HCT116 (cell line): ENCODE data around the gene NHLH1. TPM values are rescaled to one million over a fixed set of nuclear protein-coding genes. Genes with fewer than 3 reads are reported as not detected.

Experiments used
- ATAC-seq: fragments of 200-7000 bp; cut with Tn5 transposase; 2 replicates; pipeline ENCODE4 v1.9.1; 2020; ENCODE audit warnings: mild to moderate bottlenecking, moderate library complexity
- BruUV-seq: library from RNA; stranded (reverse); fragments of 400-500 nt; replicated peaks from 2 replicates; lab custom pipeline; 2021; lab: Mats Ljungman, UMichigan
- CTCF ChIA-PET: fragments of 300-600 bp; sonication (Branson Sonifier 250); formaldehyde crosslinking; loops from one replicate; lab custom pipeline; 2021; ENCODE audit warnings: antibody characterized with exemption; lab: Charles Lee
- POLR2A ChIA-PET: fragments of 300-600, 350-600 bp; sonication (Branson Sonifier 250); formaldehyde crosslinking; loops from one replicate; lab custom pipeline; 2021; ENCODE audit warnings: antibody characterized with exemption; lab: Charles Lee
- RAD21 ChIA-PET, 2 experiments: fragments of 300-600 bp; sonication (Branson Sonifier 250); formaldehyde crosslinking; loops; one replicate each; lab custom pipeline; 2023; ENCODE audit warnings: low total read pairs in 2 of 2; ENCODE audit not compliant: uncharacterized antibody in 2 of 2, unreplicated experiment in 2 of 2, low non-redundant PET in 1 of 2; lab: Charles Lee
- DNase-seq: peaks from one replicate; pipeline ENCODE4 v3.0.0-alpha.2; 2010; ENCODE audit warnings: low read depth, low spot score
- H2AFZ ChIP-seq: fragments of 200-600 bp; shearing (Covaris generic), sonication (generic); 2 replicates; pipeline ENCODE4 v1.6.1; 2017; ENCODE audit warnings: low read depth, mixed run types, mixed read lengths, antibody characterized with exemption, low read length; ENCODE audit not compliant: poor library complexity, severe bottlenecking
- H3K27ac ChIP-seq: 2 replicates; pipeline ENCODE4 v1.5.1; 2012; ENCODE audit warnings: low read depth, low read length
- H3K27me3 ChIP-seq: fragments of 200-600 bp; sonication (generic); 2 replicates; pipeline ENCODE4 v1.6.1; 2016; ENCODE audit warnings: mixed run types, low read length, mixed read lengths; ENCODE audit not compliant: insufficient read depth
- H3K36me3 ChIP-seq, 2 experiments: fragments of 200-500 bp in 1 of 2; fragments of 200-600 bp in 1 of 2; sonication (Bioruptor generic) in 1 of 2; sonication (generic) in 1 of 2; 2 replicates each; pipeline versions ENCODE4 v1.5.1 to v1.6.1; 2014 to 2016; ENCODE audit warnings: low read length in 2 of 2, inconsistent platforms in 1 of 2, mixed read lengths in 1 of 2, mixed run types in 1 of 2; ENCODE audit not compliant: insufficient read depth in 2 of 2, control insufficient read depth in 1 of 2
- H3K4me1 ChIP-seq, 2 experiments: fragments of 200-600 bp in 1 of 2; sonication (generic) in 1 of 2; 2 replicates each; pipeline versions ENCODE4 v1.5.1 to v1.6.1; 2012 to 2017; ENCODE audit warnings: low read length in 2 of 2, inconsistent platforms in 1 of 2, mild to moderate bottlenecking in 1 of 2, mixed read lengths in 1 of 2, mixed run types in 1 of 2, moderate library complexity in 1 of 2; ENCODE audit not compliant: insufficient read depth in 2 of 2, control insufficient read depth in 1 of 2
- H3K4me2 ChIP-seq: fragments of 200-600 bp; sonication (generic); 2 replicates; pipeline ENCODE4 v1.6.1; 2017; ENCODE audit warnings: mixed run types, low read length, mixed read lengths
- H3K4me3 ChIP-seq, 2 experiments: fragments of 200-600 bp in 1 of 2; sonication (generic) in 1 of 2; replicated peaks in 1 of 2; 2 replicates each; pipeline ENCODE4 v1.5.1; 2011 to 2016; ENCODE audit warnings: low read length in 2 of 2, control low read depth in 1 of 2, low read depth in 1 of 2, mild to moderate bottlenecking in 1 of 2, mixed read lengths in 1 of 2, mixed run types in 1 of 2
- H3K79me2 ChIP-seq: fragments of 200-600 bp; sonication (generic); 2 replicates; pipeline ENCODE4 v1.6.1; 2017; ENCODE audit warnings: mild to moderate bottlenecking, mixed run types, low read length, moderate library complexity, mixed read lengths; ENCODE audit not compliant: insufficient read depth
- H3K9ac ChIP-seq: fragments of 200-600 bp; sonication (generic); 2 replicates; pipeline ENCODE4 v1.6.1; 2016; ENCODE audit warnings: low read length, mixed read lengths
- H3K9me2 ChIP-seq: fragments of 200-600 bp; sonication (generic), shearing (Covaris generic); 2 replicates; pipeline ENCODE4 v1.6.1; 2017; ENCODE audit warnings: mixed run types, mild to moderate bottlenecking, moderate library complexity; ENCODE audit not compliant: insufficient read depth
- H3K9me3 ChIP-seq, 2 experiments: fragments of 200-500 bp in 1 of 2; fragments of 200-600 bp in 1 of 2; sonication (Bioruptor generic) in 1 of 2; sonication (generic) in 1 of 2; 2 replicates each; pipeline ENCODE4 v1.6.1; 2014 to 2017; ENCODE audit warnings: low read length in 2 of 2, mixed read lengths in 2 of 2, inconsistent platforms in 1 of 2, low read depth in 1 of 2, mild to moderate bottlenecking in 1 of 2, mixed run types in 1 of 2, moderate library complexity in 1 of 2; ENCODE audit not compliant: control insufficient read depth in 1 of 2, insufficient read depth in 1 of 2
- H4K20me1 ChIP-seq: fragments of 200-600 bp; sonication (generic), shearing (Covaris generic); 2 replicates; pipeline ENCODE4 v1.6.1; 2017; ENCODE audit warnings: mixed run types, mild to moderate bottlenecking, moderate library complexity; ENCODE audit not compliant: insufficient read depth
- CBX3 ChIP-seq: IDR thresholded peaks from 2 replicates; pipeline ENCODE4 v1.6.1; 2012; ENCODE audit warnings: low read depth
- CEBPB ChIP-seq: IDR thresholded peaks from 2 replicates; pipeline ENCODE4 v1.6.1; 2012; ENCODE audit warnings: low read depth
- CTCF ChIP-seq, 3 experiments: fragments of 200-600 bp in 1 of 3; sonication (generic) in 1 of 3; IDR thresholded peaks in 2 of 3; conservative IDR thresholded peaks in 1 of 3; 2 replicates each; pipeline ENCODE4 v1.5.1; 2012 to 2017; ENCODE audit warnings: low read depth in 2 of 3, low read length in 2 of 3, antibody characterized with exemption in 1 of 3, borderline replicate concordance in 1 of 3, control low read depth in 1 of 3, mild to moderate bottlenecking in 1 of 3, mixed read lengths in 1 of 3, mixed run types in 1 of 3, moderate library complexity in 1 of 3; ENCODE audit not compliant: insufficient read depth in 1 of 3
- EZH2 ChIP-seq: fragments of 200-600 bp; sonication (generic); IDR thresholded peaks from 2 replicates; pipeline ENCODE4 v1.6.1; 2017; ENCODE audit warnings: antibody characterized with exemption, mixed run types
- EZH2phosphoT487 ChIP-seq: fragments of 200-600 bp; IDR thresholded peaks from 2 replicates; pipeline ENCODE4 v1.6.1; 2018; ENCODE audit warnings: antibody characterized with exemption, borderline replicate concordance
- FOSL1 ChIP-seq: IDR thresholded peaks from 2 replicates; pipeline ENCODE4 v1.6.1; 2012; ENCODE audit warnings: low read depth
- JUND ChIP-seq: IDR thresholded peaks from 2 replicates; pipeline ENCODE4 v1.6.1; 2012
- RAD21 ChIP-seq: IDR thresholded peaks from 2 replicates; pipeline ENCODE4 v1.6.1; 2012; ENCODE audit warnings: low read depth, mild to moderate bottlenecking
- SIN3A ChIP-seq: IDR thresholded peaks from 2 replicates; pipeline ENCODE4 v1.6.1; 2012; ENCODE audit warnings: low read depth
- SP1 ChIP-seq: IDR thresholded peaks from 2 replicates; pipeline ENCODE4 v1.6.1; 2012; ENCODE audit warnings: low read depth
- SRF ChIP-seq: IDR thresholded peaks from 2 replicates; pipeline ENCODE4 v1.6.1; 2012; ENCODE audit warnings: low read depth
- TCF7L2 ChIP-seq: IDR thresholded peaks from 2 replicates; pipeline ENCODE4 v1.7.0; 2011; ENCODE audit warnings: borderline replicate concordance, inconsistent platforms; ENCODE audit not compliant: insufficient read depth, insufficient read length; ENCODE audit errors: extremely low read depth
- YY1 ChIP-seq: IDR thresholded peaks from 2 replicates; pipeline ENCODE4 v1.6.1; 2011; ENCODE audit warnings: low read length, low read depth, moderate library complexity, mild to moderate bottlenecking; ENCODE audit not compliant: insufficient replicate concordance; ENCODE audit errors: extremely low read depth
- ZBTB33 ChIP-seq: IDR thresholded peaks from 2 replicates; pipeline ENCODE4 v1.6.1; 2011; ENCODE audit warnings: mild to moderate bottlenecking, low read length, moderate library complexity; ENCODE audit not compliant: insufficient replicate concordance; ENCODE audit errors: extremely low read depth
- ZFX ChIP-seq: fragments of 450-650 bp; IDR thresholded peaks from 2 replicates; pipeline ENCODE4 v1.6.1; 2017
- ZNF274 ChIP-seq: fragments of 200-500 bp; sonication (Bioruptor generic); IDR thresholded peaks from 2 replicates; pipeline ENCODE4 v1.6.1; 2014; ENCODE audit warnings: mild to moderate bottlenecking, low read depth, low read length, inconsistent platforms
- intact Hi-C: fragments of 100-400 bp; cut with micrococcal nuclease; formaldehyde crosslinking; loops from 2 replicates; pipeline ENCODE4 v1.10.0; 2022
- total RNA-seq: library from RNA; stranded (reverse); gene quantifications from one replicate; pipeline ENCODE4 v1.2.1, GENCODE V29; 2021; ENCODE audit not compliant: unreplicated experiment
- TF ChIP-seq, protein P1 (sequence below): IDR thresholded peaks from 2 replicates; pipeline ENCODE4 v1.6.1; 2012
- TF ChIP-seq, protein P2 (sequence below): IDR thresholded peaks from 2 replicates; pipeline ENCODE4 v1.6.1; 2012; ENCODE audit warnings: low read depth

Gene NHLH1
- total RNA-seq, 1 experiment from 2014 or later: 0.12 TPM

GRCh38 chr1:160360227-160360695 lies 6.6 kb upstream of the NHLH1 start (continued):
- TF ChIP-seq CTCF (IDR thresholded peaks at IDR 0.05 in 2 of 3, conservative IDR thresholded peaks at IDR 0.05 in 1 of 3; ENCODE audit: borderline replicate concordance in 1 of 3, insufficient read depth in 1 of 3, low read depth in 2 of 3, low read length in 2 of 3) (no peak), SRF (no peak), CBX3 (no peak), FOSL1 (no peak), TCF7L2 (no peak), YY1 (no peak), CEBPB (no peak)

- intact Hi-C loops: no loop called here
- no peak overlapping the region for H3K4me2 ChIP-seq
- H3K4me3 ChIP-seq: no peak overlapping the region
- H3K9me3 ChIP-seq: no peaks in the 10 kb centered on the region
- no peaks in the 10 kb centered on the region for H3K9me2 ChIP-seq
- no peak overlapping the region for H3K9ac ChIP-seq
- H3K4me1 ChIP-seq: no peaks in the 10 kb centered on the region
- no peak overlapping the region for H3K27ac ChIP-seq
- ChIA-PET POLR2A (no interaction called here), CTCF (no interaction called here), RAD21 (no interaction called here)
- H3K36me3 ChIP-seq: peaks cover 0 to 9% of the 10 kb centered on the region in 2 experiments; a peak in 3 of 4 replicates
- H4K20me1 ChIP-seq: no peaks in the 10 kb centered on the region
- no peak for DNase-seq
- no peak for ATAC-seq
- no TSS peak for BruUV-seq
- H3K79me2 ChIP-seq: no peaks in the 10 kb centered on the region
- H3K27me3 ChIP-seq: no peaks in the 10 kb centered on the region
- H2AFZ ChIP-seq: no peak overlapping the region
- TF ChIP-seq YY1 (no peak), ZFX (no peak), ZBTB33 (no peak), CBX3 (no peak), RAD21 (no peak), EZH2phosphoT487 (no peak), ZNF274 (no peak), CEBPB (no peak), TCF7L2 (no peak), EZH2 (no peak), FOSL1 (no peak), SRF (no peak), SP1 (no peak), SIN3A (no peak), JUND (no peak)
- TF ChIP-seq, protein P1, sequence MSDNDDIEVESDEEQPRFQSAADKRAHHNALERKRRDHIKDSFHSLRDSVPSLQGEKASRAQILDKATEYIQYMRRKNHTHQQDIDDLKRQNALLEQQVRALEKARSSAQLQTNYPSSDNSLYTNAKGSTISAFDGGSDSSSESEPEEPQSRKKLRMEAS: no peak
- TF ChIP-seq, protein P2, sequence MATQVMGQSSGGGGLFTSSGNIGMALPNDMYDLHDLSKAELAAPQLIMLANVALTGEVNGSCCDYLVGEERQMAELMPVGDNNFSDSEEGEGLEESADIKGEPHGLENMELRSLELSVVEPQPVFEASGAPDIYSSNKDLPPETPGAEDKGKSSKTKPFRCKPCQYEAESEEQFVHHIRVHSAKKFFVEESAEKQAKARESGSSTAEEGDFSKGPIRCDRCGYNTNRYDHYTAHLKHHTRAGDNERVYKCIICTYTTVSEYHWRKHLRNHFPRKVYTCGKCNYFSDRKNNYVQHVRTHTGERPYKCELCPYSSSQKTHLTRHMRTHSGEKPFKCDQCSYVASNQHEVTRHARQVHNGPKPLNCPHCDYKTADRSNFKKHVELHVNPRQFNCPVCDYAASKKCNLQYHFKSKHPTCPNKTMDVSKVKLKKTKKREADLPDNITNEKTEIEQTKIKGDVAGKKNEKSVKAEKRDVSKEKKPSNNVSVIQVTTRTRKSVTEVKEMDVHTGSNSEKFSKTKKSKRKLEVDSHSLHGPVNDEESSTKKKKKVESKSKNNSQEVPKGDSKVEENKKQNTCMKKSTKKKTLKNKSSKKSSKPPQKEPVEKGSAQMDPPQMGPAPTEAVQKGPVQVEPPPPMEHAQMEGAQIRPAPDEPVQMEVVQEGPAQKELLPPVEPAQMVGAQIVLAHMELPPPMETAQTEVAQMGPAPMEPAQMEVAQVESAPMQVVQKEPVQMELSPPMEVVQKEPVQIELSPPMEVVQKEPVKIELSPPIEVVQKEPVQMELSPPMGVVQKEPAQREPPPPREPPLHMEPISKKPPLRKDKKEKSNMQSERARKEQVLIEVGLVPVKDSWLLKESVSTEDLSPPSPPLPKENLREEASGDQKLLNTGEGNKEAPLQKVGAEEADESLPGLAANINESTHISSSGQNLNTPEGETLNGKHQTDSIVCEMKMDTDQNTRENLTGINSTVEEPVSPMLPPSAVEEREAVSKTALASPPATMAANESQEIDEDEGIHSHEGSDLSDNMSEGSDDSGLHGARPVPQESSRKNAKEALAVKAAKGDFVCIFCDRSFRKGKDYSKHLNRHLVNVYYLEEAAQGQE: no peak
Observed at GRCh38 chr1:160361199-160361598, 5.7 kb upstream of the NHLH1 start.
